Heart left ventricle (tissue), 16 donors: Measurements from ENCODE around the gene GLTPD2. TPM values are rescaled to one million over a fixed set of nuclear protein-coding genes. Genes with fewer than 3 reads are reported as not detected.

Experiments used
- ATAC-seq, 4 donors: fragments of 200-7000 bp; cut with Tn5 transposase; one replicate each; pipeline ENCODE4 v1.9.1; 2020 to 2022; ENCODE audit warnings: moderate library complexity in 4 of 4, mild to moderate bottlenecking in 3 of 4, moderate number of reproducible peaks in 1 of 4
- DNase-seq, 5 donors: peaks; one replicate each; pipeline ENCODE4 v3.0.0-alpha.2; 2020
- H3K27ac ChIP-seq, 12 donors: fragments of 200-600 bp; sonication (generic) in 4 of 12; one replicate each; pipeline versions ENCODE4 v1.5.0 to v1.8.0; 2016 to 2022; ENCODE audit warnings: mild to moderate bottlenecking in 2 of 12
- H3K27me3 ChIP-seq, 9 donors: fragments of 200-600 bp; sonication (generic) in 2 of 9; one replicate each; pipeline versions ENCODE4 v1.5.1 to v1.8.0; 2016 to 2022; ENCODE audit warnings: mild to moderate bottlenecking in 3 of 9
- H3K36me3 ChIP-seq, 9 donors: fragments of 200-600 bp; sonication (generic) in 2 of 9; one replicate each; pipeline versions ENCODE4 v1.5.0 to v1.8.0; 2018 to 2022; ENCODE audit warnings: mild to moderate bottlenecking in 2 of 9
- H3K4me1 ChIP-seq, 12 donors: fragments of 200-600 bp; sonication (generic) in 4 of 12; one replicate each; pipeline versions ENCODE4 v1.5.0 to v1.8.0; 2016 to 2022; ENCODE audit warnings: mild to moderate bottlenecking in 3 of 12
- H3K4me3 ChIP-seq, 12 donors: fragments of 200-600 bp; sonication (generic) in 4 of 12; one replicate each; pipeline versions ENCODE4 v1.5.0 to v1.8.0; 2017 to 2022; ENCODE audit warnings: mild to moderate bottlenecking in 9 of 12, moderate library complexity in 4 of 12
- H3K9me3 ChIP-seq, 12 donors: fragments of 200-600 bp; sonication (generic) in 4 of 12; one replicate each; pipeline versions ENCODE4 v1.5.0 to v1.8.0; 2016 to 2022; ENCODE audit warnings: mild to moderate bottlenecking in 1 of 12
- CTCF ChIP-seq, 12 donors: fragments of 200-600 bp; sonication (generic) in 4 of 12; IDR thresholded peaks; one replicate each; pipeline versions ENCODE4 v1.5.0 to v1.8.0; 2018 to 2022; ENCODE audit warnings: antibody characterized with exemption in 12 of 12, mild to moderate bottlenecking in 5 of 12
- POLR2A ChIP-seq, 2 donors: fragments of 450-650 bp; IDR thresholded peaks; one replicate each; pipeline ENCODE4 v1.6.1; 2017; ENCODE audit warnings: antibody characterized with exemption in 2 of 2, mild to moderate bottlenecking in 2 of 2, moderate library complexity in 2 of 2
- WGBS, 4 donors: extraction: QIAGEN DNeasy Blood & Tissue Kit in 2 of 4; methylation state at CpG; one replicate each; pipeline versions ENCODE4 v1.1.5 to v1.1.7; 2013 to 2018; 5-methylcytosine and 5-hydroxymethylcytosine counted together
- intact Hi-C, 10 donors: fragments of 100-400 bp; cut with DNase I; formaldehyde crosslinking; loops; one replicate each; pipeline versions ENCODE4 v1.11.1 to v1.14.2; 2022
- long read RNA-seq, 3 donors: library from polyadenylated mRNA; unstranded; transcript quantifications; one replicate each; pipeline ENCODE4 v2.0.0, GENCODE V29; 2020 to 2021
- polyA plus RNA-seq, 2 donors: library from polyadenylated mRNA; stranded (reverse); fragments of 200-250 nt; gene quantifications; one replicate each; pipeline ENCODE4 v1.2.3, GENCODE V29; 2013
- total RNA-seq, 9 donors: library from RNA; depleted of rRNA in 2 of 9; stranded (reverse); fragments of >200 nt in 2 of 9; fragmentation: NEBNext Ultra II Directional in 3 of 9; extraction: Animal tissue kit (Norgen Biotek cat#: 25700) in 3 of 9; gene quantifications; one replicate each; pipeline versions ENCODE4 v1.1.0 to v1.2.4, GENCODE V29; 2016 to 2023
- donor health status: ischemic (EF 13 %, LVEDD 7.1; RV severe dilation, severe dysfunction).
- donor health status: healthy with polysubstance abuse.
- donor health status: DM: no; HTN: yes; CAD: no.
- donor health status: DM: no; HTN: no; CAD: no.
- donor health status: ischemic (EF 25% LVEDD 6.9; RV normal size, moderate dysfunction).
- donor health status: ischemic (EF 25% LVEDD 5.7; RV mildly dilated, moderate dysfunction).
- donor health status: healthy.
- donor health status: DM: yes; HTN: yes; CAD: no.
- donor health status: ischemic (EF 35%, LVEDD 5.7; RV mildly dilated, moderate dysfunction).
- donor health status: nonischemic (EF 11% LVEDD 7.7; RV severe dilation, severe dysfunction).
- donor health status: DM: yes; HTN: yes; CAD: no.
- donor health status: PGD.
- donor health status: ischemic (EF 29% LVEDD 5.4; RV normal size, mild dysfunction).
- donor health status: nonischemic (EF 23%, LVEDD 6.1; RV moderate dilation, normal function).

The GLTPD2 gene
- total RNA-seq, result not detected
- not detected for polyA plus RNA-seq
- long read RNA-seq, donor 1, result 0 reads
- long read RNA-seq, donor 2, result 0 reads
- long read RNA-seq, donor 3, result 0 reads

- peaks cover 0 to 50% (median 37%) of the 10 kb centered on the region in 12 donors for H3K4me1 ChIP-seq
- DNase-seq (no peak), ATAC-seq (peak in 1 of 4 donors; percentile 1)
- peak within 1 kb of the TSS; percentile 90 to 99 (median 96) for H3K27ac ChIP-seq
- H3K9me3 ChIP-seq, result no peaks in the 10 kb centered on the region
- intact Hi-C loops, result loop anchor here (2.0 to 10.0 kb wide), 8 partner anchors 48 to 100 kb away; partner anchors contain the start of genes MED11 (in 7 of the 10), ARRB2 (in 3 of the 10), CXCL16 (in 1 of the 10) and ZMYND15 (in 1 of the 10)
- WGBS, 4 donors, result 31 to 46% (median 43%) methylated on average over 43 to 62 of the region's 62 CpGs
- H3K36me3 ChIP-seq, result no peaks in the 10 kb centered on the region
- H3K4me3 ChIP-seq, result peak within 1 kb of the TSS; percentile 49 to 95 (median 72)
- TF ChIP-seq CTCF (IDR thresholded peaks at IDR 0.05), result no peak
- no peak for TF ChIP-seq POLR2A (IDR thresholded peaks at IDR 0.05)
- H3K27me3 ChIP-seq, result peaks cover 0 to 25% (median 11%) of the 10 kb centered on the region in 9 donors
Measured at GRCh38 chr17:4788807-4789700, at the start of gene GLTPD2. Gene GLTPD2 (plus strand): TSS chr17:4788964. CDS start chr17:4789012, 48 bp downstream.

- Histone ChIP-seq H3K4me1 (peaks cover 0 to 39% (median 10%) of the 10 kb centered on the region in 12 donors), H3K9me3 (no peaks in the 10 kb centered on the region), H3K36me3 (peaks cover 0 to 3% (median 0%) of the 10 kb centered on the region in 9 donors), H3K27me3 (peaks cover 0 to 30% (median 4%) of the 10 kb centered on the region in 9 donors), H3K4me3 (peak within 1 kb of the TSS; percentile 62 to 94 (median 84)), H3K27ac (peak within 1 kb of the TSS in 8 of 12 donors; percentile 14 to 77 (median 57))
- peak; percentile 47 to 83 (median 57) for DNase-seq
- peak in 3 of 4 donors; percentile 63 to 72 (median 63) for ATAC-seq
- WGBS, 4 donors, result 0 to 1% (median 1%) methylated on average over 31 to 100 of the region's 100 CpGs
- no peak for TF ChIP-seq CTCF (IDR thresholded peaks at IDR 0.05)
- TF ChIP-seq POLR2A (IDR thresholded peaks at IDR 0.05), result no peak
- intact Hi-C loops, result loop anchor here in 5 of 10 donors (5.0 to 10.0 kb wide), 4 partner anchors 43 to 248 kb away; partner anchors contain the start of genes CAMTA2 (in 1 of the 5), GLTPD2 (in 1 of the 5) and VMO1 (in 1 of the 5)
Measured at GRCh38 chr17:4739122-4740024, 49.4 kb upstream of the GLTPD2 start, which contains the start of the genes CXCL16 and ZMYND15. Gene CXCL16 (minus strand): TSS chr17:4739928. CDS start chr17:4739339, 589 bp downstream. Gene ZMYND15 (plus strand): TSS chr17:4739833. CDS start chr17:4740549, 716 bp downstream.

- 14 to 24% (median 21%) methylated on average over 6 to 13 of the region's 13 CpGs for WGBS, 4 donors
- Histone ChIP-seq H3K27me3 (peaks cover 0 to 36% (median 7%) of the 10 kb centered on the region in 9 donors), H3K9me3 (no peaks in the 10 kb centered on the region), H3K4me3 (peak overlapping the region; percentile 62 to 94 (median 84)), H3K36me3 (no peaks in the 10 kb centered on the region), H3K27ac (peak overlapping the region in 3 of 12 donors; percentile 54 to 77 (median 69)), H3K4me1 (peaks cover 0 to 33% (median 11%) of the 10 kb centered on the region in 12 donors)
- ATAC-seq, result no peak
- intact Hi-C loops, result loop anchor here in 1 of 10 donors (5.0 kb wide), 1 partner anchor 42 kb away; no protein-coding TSS in a partner anchor
- TF ChIP-seq CTCF (IDR thresholded peaks at IDR 0.05), result no peak
- TF ChIP-seq POLR2A (IDR thresholded peaks at IDR 0.05), result no peak
- no peak for DNase-seq
Measured at GRCh38 chr17:4740025-4740351, 48.8 kb upstream of the GLTPD2 start.
